GM12892 (cell line): ENCODE measurements around the gene TBXAS1.
"Not testable (repeated sequence)": the region's sequence is repeated elsewhere in the genome, so short reads cannot be mapped to it uniquely, and the experiment has no call there.

Experiments
- DNase-seq: peaks from one replicate; pipeline ENCODE4 v3.0.0; 2011; ENCODE audit not compliant: insufficient read length
- FAIRE-seq: peaks from 2 replicates; lab custom pipeline; 2011; peaks lifted over from hg19 to GRCh38; lab: Jason Lieb, UNC
- POLR2A ChIP-seq: IDR thresholded peaks from 2 replicates; pipeline ENCODE4 v1.6.1; 2011; ENCODE audit warnings: low read depth, low read length, control low read depth
- POLR2AphosphoS5 ChIP-seq: IDR thresholded peaks from 2 replicates; pipeline ENCODE4 v1.6.1; 2011; ENCODE audit warnings: low read depth, low read length, control low read depth
- TAF1 ChIP-seq: IDR thresholded peaks from 2 replicates; pipeline ENCODE4 v1.6.1; 2011; ENCODE audit warnings: low read depth, mild to moderate bottlenecking, control low read depth, low read length, borderline replicate concordance

The TBXAS1 gene

DNA sequence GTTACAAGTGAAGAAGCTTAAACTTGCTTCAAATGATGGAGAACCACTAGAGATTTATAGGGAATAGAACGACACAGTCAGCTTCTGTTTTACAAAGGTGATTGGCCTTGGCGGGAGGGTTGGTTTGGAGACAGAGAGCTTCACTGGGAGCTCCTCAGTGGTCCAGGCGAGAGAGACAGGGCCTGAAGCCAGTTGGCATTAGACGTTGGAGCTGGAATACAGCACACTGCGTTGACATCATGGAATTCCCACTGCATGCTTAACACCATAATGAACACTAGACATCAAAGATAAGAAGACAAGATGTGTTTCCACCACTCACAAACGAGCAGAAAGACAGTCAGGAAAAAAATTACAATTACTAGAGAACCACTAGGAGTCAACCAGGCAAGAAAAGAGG is 67.8 kb downstream of the TBXAS1 start:
- no peak for FAIRE-seq
- DNase-seq = no peak
- no peak for TF ChIP-seq TAF1

DNA sequence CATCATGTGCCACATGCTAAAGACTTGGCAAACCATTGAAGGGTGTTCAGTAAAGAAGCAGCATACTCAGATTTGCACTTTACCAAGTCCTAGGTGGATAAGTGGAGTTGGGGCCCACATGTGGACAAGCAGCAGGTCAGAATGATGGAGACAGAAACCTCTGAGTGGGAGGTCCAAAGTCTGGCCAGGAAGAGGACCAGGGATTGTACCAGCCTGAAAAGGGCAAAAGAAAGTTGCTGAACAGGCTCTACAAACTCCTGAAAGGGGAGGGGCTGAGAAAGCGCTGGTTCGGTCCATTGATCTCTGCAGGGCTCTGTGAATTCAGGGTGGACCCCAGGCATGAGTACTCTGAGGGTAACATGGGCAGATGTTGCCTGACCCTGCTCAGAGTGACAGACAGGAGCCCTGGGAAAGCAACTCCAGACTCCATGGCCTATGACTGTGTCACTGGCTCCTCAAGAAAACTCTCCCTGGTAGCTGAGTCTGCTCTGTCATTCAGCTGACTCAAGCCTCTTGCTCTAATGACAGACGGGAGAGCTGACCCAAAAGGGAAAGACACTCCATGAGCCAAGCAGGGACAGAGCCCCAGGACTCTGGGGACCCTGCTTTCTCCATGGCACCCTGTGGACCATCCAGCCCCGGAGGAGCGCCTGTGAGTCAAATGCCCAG is 68.5 kb downstream of the TBXAS1 start:
- TF ChIP-seq POLR2A (no peak), TAF1 (no peak), POLR2AphosphoS5 (no peak)
- DNase-seq (no peak), FAIRE-seq (no peak)

DNA sequence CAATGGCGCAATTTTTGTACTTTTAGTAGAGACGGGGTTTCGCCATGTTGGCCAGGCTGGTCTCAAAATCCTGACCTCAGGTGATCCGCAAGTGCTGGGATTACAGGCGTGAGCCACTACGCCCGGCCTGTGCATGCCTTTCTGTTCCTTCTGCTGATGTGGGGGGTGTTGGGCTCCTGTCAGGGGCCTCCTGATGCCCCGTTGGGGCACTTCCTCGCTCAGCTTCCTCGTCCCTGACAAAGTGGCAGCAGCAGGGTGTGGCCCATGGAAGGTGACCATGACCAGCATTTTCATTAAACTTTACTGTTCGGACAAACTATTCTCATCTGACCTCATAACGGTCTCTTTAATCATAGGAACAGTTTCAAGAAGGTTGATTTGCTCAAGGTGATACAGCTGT is 69.4 kb downstream of the TBXAS1 start:
- FAIRE-seq = no peak
- DNase-seq = no peak
- no peak for TF ChIP-seq POLR2A
- TF ChIP-seq TAF1 = no peak
- no peak for TF ChIP-seq POLR2AphosphoS5

DNA sequence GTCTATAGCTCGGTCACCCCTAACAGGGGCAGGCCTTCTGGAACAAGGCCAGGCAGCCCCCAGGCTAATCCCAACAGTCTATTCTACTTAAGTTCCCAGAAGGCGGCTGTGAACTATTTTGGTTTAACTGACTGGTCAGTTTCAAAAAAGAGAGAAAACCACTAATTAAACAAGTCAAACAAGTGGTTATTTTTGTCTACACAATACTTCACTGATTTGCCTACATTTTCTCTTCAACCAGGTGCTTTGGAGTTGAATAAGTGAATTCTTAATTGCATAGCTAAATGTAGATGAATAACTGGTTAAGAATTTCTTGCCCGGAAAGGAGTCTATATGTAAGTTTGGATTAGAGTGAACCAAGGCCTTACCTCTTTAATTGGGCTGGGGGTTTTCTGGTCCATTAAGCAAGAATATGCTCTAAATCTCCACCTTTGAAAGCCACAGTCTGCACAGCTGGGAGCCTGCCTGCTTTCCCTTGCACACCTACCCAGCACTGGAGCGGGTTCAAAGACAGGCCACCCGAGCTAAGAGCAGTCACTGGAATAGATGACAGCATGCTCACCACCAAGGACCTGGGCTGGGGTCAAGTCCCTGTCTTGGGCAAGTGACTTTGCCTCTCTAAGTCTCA is 70.4 kb downstream of the TBXAS1 start:
- no peak for FAIRE-seq
- TF ChIP-seq POLR2AphosphoS5 (no peak), TAF1 (no peak), POLR2A (no peak)

DNA sequence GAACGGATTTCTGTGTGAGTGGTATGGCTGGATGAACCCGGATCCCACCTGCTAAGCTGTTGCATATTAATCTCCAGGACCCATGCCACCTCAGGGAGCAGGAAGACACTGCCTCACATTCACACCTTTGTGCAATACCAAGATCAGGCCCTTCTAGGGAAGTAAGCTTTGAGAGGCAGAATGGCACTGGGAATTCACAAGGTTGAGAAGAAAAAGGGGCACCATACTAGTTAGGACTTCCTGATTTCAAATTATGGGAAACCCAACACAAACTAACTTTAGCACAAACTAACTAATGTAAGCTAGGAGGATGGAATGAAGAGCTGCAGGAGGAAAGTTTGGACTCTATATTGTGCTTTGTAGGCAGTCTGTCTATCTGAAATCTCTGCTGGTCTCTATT is 71.3 kb downstream of the TBXAS1 start:
- no peak for FAIRE-seq
- TF ChIP-seq TAF1 (no peak), POLR2AphosphoS5 (no peak), POLR2A (no peak)
- no peak for DNase-seq

More for the DNA sequence above, 70.4 kb downstream of the TBXAS1 start:
- DNase-seq = no peak

DNA sequence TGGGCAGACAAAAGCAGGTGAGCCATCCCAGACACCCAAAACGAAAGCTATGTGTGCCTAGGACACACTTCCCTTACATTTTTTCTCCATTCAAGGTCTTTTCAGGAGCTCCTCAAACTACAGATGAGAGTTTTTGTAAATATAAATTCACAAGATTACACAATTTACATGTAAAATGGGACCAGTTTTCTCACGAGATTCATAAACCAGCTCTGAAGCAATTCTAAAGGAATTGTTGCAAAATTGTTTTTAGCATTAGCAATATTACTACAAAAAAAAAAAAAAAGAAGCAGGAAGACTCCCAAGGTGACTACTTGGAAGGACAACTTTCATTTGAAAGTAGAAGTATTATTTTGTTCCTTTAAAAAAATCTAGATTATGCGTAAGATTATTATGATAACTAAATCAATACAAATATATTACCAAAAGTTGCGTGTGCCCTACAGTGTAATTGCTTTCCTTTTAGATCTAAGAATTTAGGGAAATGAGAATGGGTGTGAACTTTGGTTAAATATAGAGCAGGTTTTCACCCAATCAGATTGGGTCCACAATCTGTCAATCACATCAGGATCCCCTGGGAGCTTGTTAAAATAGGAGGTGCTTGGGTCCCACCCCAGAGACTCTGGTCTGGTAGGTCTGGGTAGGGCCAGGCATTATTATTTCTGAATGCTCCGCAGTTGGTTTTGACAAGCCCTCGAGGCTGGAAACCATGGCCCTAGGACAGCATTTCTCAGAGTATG is 72.2 kb downstream of the TBXAS1 start:
- FAIRE-seq = no peak
- TF ChIP-seq TAF1 = no peak
- TF ChIP-seq POLR2AphosphoS5 = no peak
- no peak for TF ChIP-seq POLR2A
- DNase-seq = no peak

DNA sequence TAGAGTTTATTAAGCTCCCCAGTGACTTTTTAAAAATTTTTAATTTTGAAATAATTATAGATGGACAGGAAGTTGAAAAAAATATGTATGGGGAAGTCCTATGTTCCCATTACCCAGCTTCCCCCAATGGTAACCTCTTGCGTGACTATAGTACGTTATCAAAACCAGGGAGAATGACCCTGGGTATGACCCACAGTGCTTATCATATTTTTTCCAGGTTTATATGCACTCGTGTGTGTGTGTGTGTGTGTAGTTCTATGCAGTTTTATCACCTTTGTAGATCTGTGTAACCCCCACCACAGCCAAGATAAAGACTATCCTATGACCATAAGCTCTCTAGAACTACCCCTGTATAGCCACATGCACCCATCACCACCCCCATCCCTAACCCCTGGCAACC is 72.8 kb downstream of the TBXAS1 start:
- no peak for DNase-seq
- no peak for FAIRE-seq
- TF ChIP-seq POLR2A (no peak), POLR2AphosphoS5 (no peak), TAF1 (no peak)

DNA sequence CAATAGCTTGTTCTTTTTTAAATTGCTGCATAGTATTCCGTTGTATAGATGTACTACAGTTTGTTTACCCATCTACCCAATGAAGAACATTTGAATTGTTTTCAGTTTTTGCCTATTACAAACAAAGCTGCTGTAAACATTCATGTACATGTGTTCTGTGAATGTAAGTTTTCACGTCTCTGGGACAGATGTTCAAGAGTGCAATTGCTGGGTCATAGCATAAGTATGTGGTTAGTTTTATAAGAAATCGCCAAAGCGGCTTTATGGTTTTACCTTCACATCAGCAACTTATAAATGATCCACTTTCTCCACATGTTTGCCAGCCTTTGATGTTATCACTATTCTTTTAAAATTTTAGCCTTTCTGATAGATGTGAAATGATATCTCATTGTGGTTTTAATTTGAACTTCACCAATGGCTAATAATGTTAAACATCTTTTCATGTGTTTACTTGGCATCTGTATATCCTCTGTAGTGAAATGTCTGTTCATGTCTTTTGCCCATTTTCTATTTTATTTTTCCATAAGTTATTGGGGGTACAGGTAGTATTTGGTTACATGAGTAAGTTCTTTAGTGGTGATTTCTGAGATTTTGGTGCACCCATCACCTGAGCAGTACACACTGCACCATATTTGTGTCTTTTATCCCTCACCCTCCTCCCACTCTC is 73.5 kb downstream of the TBXAS1 start:
- DNase-seq = no peak
- TF ChIP-seq POLR2AphosphoS5 (no peak), TAF1 (no peak), POLR2A (no peak)
- FAIRE-seq = no peak

DNA sequence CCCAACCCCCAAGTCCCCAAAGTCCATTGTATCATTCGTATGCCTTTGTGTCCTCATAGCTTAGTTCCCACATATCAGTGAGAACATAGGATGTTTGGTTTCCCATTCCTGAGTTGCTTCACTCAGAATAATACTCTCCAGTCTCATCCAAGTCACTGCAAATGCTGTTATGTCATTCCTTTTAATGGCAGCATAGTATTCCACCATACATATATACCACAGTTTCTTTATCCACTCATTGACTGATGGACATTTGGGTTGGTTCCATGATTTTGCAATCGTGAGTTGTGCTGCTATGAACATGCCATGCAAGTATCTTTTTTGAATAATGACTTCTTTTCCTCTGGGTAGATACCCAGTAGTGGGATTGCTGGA is 74.0 kb downstream of the TBXAS1 start:
- not testable (repeated sequence) for DNase-seq
- peak; percentile 48 for FAIRE-seq

DNA sequence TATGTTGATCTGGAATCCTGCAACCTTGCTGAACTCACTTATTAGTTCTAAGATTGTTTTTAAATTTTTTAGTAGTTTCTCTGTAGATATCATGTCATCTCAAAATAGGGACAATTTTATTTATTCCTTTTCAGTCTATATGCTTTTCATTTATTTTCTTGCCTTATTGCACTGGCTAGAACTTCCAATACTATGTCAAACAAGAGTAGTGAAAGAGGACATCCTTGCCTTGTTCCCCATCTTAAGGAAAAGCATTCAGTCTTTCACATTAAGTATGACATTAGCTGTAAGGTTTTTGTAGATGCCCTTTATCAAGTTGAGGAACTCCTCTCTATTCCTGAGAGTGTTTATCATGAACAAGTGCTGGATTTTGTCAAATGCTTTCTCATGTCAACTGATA is 77.8 kb downstream of the TBXAS1 start:
- TF ChIP-seq POLR2A (no peak), TAF1 (no peak), POLR2AphosphoS5 (no peak)
- FAIRE-seq = no peak
- no peak for DNase-seq

DNA sequence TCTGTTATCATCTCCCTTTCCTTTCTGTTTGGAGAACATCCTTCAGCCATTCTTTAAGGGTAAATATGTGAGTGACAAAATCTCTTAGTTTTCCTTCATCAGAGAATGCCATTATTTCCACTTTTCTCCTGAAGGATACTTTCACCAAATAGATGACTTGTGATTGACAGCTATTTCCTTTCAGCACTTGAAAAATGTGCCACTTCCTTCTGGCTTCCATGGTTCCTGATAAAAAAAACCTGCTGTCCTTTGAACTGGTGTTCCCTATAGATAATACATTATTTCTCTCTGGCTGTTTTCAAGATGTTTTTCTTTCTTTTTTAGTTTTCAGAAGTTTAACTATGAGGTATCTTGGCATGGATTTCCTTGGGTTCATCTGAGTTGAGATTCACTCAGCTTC is 79.7 kb downstream of the TBXAS1 start:
- DNase-seq = no peak
- FAIRE-seq = no peak
- TF ChIP-seq TAF1 (no peak), POLR2AphosphoS5 (no peak), POLR2A (no peak)

DNA sequence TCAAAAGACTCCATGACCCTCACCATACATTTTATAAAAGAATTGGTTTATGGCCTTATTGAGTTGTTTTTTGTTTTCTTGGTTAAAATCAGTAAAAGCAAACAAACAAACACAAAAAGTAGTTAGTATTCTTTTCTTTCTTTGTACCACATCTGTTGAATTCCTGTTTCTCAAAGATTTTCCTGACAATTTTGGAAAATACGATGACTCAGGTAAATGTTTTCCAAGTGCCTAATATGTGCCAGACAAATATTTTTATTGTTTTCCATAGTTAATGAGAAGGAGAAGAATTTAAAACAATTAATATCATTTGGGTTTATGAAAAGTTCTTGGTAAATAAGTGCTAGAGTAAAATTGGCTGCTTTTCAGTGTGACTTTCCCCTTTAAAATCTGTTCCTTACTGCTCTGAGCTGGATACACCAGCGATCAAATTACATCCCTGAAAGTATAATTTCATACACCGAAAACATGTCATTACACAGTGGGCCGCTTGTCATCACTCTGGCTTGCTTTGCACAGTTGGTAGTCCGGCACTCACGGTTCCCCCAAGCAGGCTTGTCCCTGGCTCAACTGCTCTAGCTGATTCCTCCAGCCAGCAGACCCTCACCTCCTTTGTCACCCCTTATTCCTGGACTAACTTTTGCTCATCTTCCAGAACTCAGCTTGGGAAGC is 80.5 kb downstream of the TBXAS1 start:
- DNase-seq = no peak
- no peak for TF ChIP-seq POLR2A
- TF ChIP-seq POLR2AphosphoS5 = no peak
- FAIRE-seq = no peak
